H1 (cell line): ENCODE results near the gene IFRD1. TPM values are rescaled to one million over a fixed set of nuclear protein-coding genes. Genes with fewer than 3 reads are reported as not detected.

ENCODE experiments used
- CTCF ChIA-PET: fragments of 300-600 bp; sonication (Branson Sonifier 250); formaldehyde crosslinking; loops from one replicate; lab custom pipeline; 2021; ENCODE audit not compliant: partially characterized antibody; lab: Charles Lee
- POLR2A ChIA-PET: fragments of 300-600 bp; sonication (Branson Sonifier 250); formaldehyde crosslinking; loops from one replicate; lab custom pipeline; 2021; ENCODE audit warnings: inconsistent platforms; ENCODE audit not compliant: partially characterized antibody; lab: Charles Lee
- DNase-seq, 2 experiments: peaks; one replicate each; pipeline versions ENCODE4 v3.0.0 to v3.0.0-alpha.2; 2010 to 2022; ENCODE audit warnings: low spot score in 2 of 2, low read depth in 1 of 2, mixed read lengths in 1 of 2
- FAIRE-seq: peaks from 2 replicates; lab custom pipeline; 2011; peaks lifted over from hg19 to GRCh38; lab: Jason Lieb, UNC
- H2AFZ ChIP-seq: 2 replicates; pipeline ENCODE4 v1.8.1; 2012; ENCODE audit warnings: low read length, inconsistent platforms
- H2AK5ac ChIP-seq: 2 replicates; pipeline ENCODE4 v1.6.1; 2013; ENCODE audit warnings: low read depth, low read length
- H2BK120ac ChIP-seq: replicated peaks from 2 replicates; pipeline ENCODE3; 2013; ENCODE audit warnings: low read depth, low read length, inconsistent platforms
- H2BK12ac ChIP-seq: 2 replicates; pipeline ENCODE4 v1.6.1; 2013; ENCODE audit warnings: low read depth, low read length
- H2BK15ac ChIP-seq: 2 replicates; pipeline ENCODE4 v1.6.1; 2013; ENCODE audit warnings: low read length
- H2BK20ac ChIP-seq: 2 replicates; pipeline ENCODE4 v1.6.1; 2013; ENCODE audit warnings: low read length
- H2BK5ac ChIP-seq: 2 replicates; pipeline ENCODE4 v1.6.1; 2013; ENCODE audit warnings: low read depth, low read length
- H3K14ac ChIP-seq: 2 replicates; pipeline ENCODE4 v1.6.1; 2013; ENCODE audit warnings: inconsistent platforms; ENCODE audit not compliant: insufficient read length
- H3K18ac ChIP-seq: 2 replicates; pipeline ENCODE4 v1.6.1; 2013; ENCODE audit warnings: low read length; ENCODE audit errors: extremely low read depth
- H3K23ac ChIP-seq: 2 replicates; pipeline ENCODE4 v1.6.1; 2013; ENCODE audit warnings: inconsistent platforms; ENCODE audit not compliant: insufficient read length
- H3K23me2 ChIP-seq: 2 replicates; pipeline ENCODE4 v1.6.1; 2013; ENCODE audit warnings: low read depth, low read length
- H3K27ac ChIP-seq: 2 replicates; pipeline ENCODE4 v1.6.1; 2011; ENCODE audit warnings: low read depth, low read length, inconsistent platforms
- H3K27me3 ChIP-seq, 4 experiments: replicated peaks in 1 of 4; 1 replicate in 1 of 4; 2 replicates in 3 of 4; pipeline versions ENCODE4 v1.6.1 to v1.8.1; 2011 to 2013; ENCODE audit warnings: low read length in 3 of 4, mild to moderate bottlenecking in 3 of 4, inconsistent platforms in 2 of 4, mixed read lengths in 2 of 4, moderate library complexity in 1 of 4; ENCODE audit not compliant: control insufficient read depth in 3 of 4, insufficient read depth in 3 of 4; ENCODE audit errors: extremely low read depth in 1 of 4
- H3K36me3 ChIP-seq, 4 experiments: 2 replicates each; pipeline versions ENCODE4 v1.6.1 to v1.8.1; 2011 to 2013; ENCODE audit warnings: mild to moderate bottlenecking in 4 of 4, low read length in 3 of 4, moderate library complexity in 2 of 4, control low read depth in 1 of 4, inconsistent platforms in 1 of 4; ENCODE audit not compliant: insufficient read depth in 4 of 4, control insufficient read depth in 2 of 4
- H3K4ac ChIP-seq: replicated peaks from 2 replicates; pipeline ENCODE3; 2013; ENCODE audit warnings: low read length, low read depth, mixed read lengths, inconsistent platforms; ENCODE audit not compliant: insufficient read length
- H3K4me1 ChIP-seq, 4 experiments: replicated peaks in 1 of 4; 1 replicate in 1 of 4; 2 replicates in 3 of 4; pipeline versions ENCODE4 v1.6.1 to v1.8.1; 2011 to 2013; ENCODE audit warnings: low read length in 3 of 4, inconsistent platforms in 2 of 4, mixed read lengths in 1 of 4; ENCODE audit not compliant: insufficient read depth in 4 of 4, control insufficient read depth in 3 of 4
- H3K4me2 ChIP-seq, 2 experiments: 2 replicates each; pipeline versions ENCODE4 v1.6.1 to v1.8.1; 2011 to 2013; ENCODE audit warnings: low read depth in 2 of 2, low read length in 2 of 2, control low read depth in 1 of 2, inconsistent platforms in 1 of 2, mild to moderate bottlenecking in 1 of 2; ENCODE audit not compliant: insufficient read depth in 1 of 2
- H3K4me3 ChIP-seq, 4 experiments: fragments of 200-600, 300-600 bp in 1 of 4; sonication (generic), shearing (Covaris generic), sonication (Bioruptor Twin) in 1 of 4; 2 replicates each; pipeline versions ENCODE4 v1.5.1 to v1.8.1; 2011 to 2016; ENCODE audit warnings: low read length in 4 of 4, low read depth in 3 of 4, control low read depth in 2 of 4, inconsistent platforms in 2 of 4, mild to moderate bottlenecking in 2 of 4, mixed read lengths in 1 of 4, moderate library complexity in 1 of 4; ENCODE audit not compliant: insufficient read depth in 2 of 4; ENCODE audit errors: extremely low read depth in 1 of 4
- H3K56ac ChIP-seq: replicated peaks from 2 replicates; pipeline ENCODE3; 2013; ENCODE audit warnings: low read depth, mild to moderate bottlenecking, mixed read lengths, low read length, inconsistent platforms; ENCODE audit not compliant: insufficient read length
- H3K79me1 ChIP-seq: 2 replicates; pipeline ENCODE4 v1.6.1; 2013; ENCODE audit warnings: low read depth, low read length, control low read depth
- H3K79me2 ChIP-seq, 2 experiments: 2 replicates each; pipeline versions ENCODE4 v1.6.1 to v1.8.1; 2012 to 2013; ENCODE audit warnings: low read length in 2 of 2, mild to moderate bottlenecking in 2 of 2, inconsistent platforms in 1 of 2; ENCODE audit not compliant: insufficient read depth in 2 of 2, control insufficient read depth in 1 of 2
- H3K9ac ChIP-seq, 4 experiments: replicated peaks in 1 of 4; 1 replicate in 1 of 4; 2 replicates in 3 of 4; pipeline versions ENCODE4 v1.6.1 to v1.8.1; 2011 to 2013; ENCODE audit warnings: low read depth in 3 of 4, low read length in 3 of 4, control low read depth in 2 of 4, mild to moderate bottlenecking in 2 of 4, moderate library complexity in 2 of 4, inconsistent platforms in 1 of 4; ENCODE audit errors: extremely low read depth in 1 of 4
- H3K9me3 ChIP-seq, 2 experiments: 2 replicates each; pipeline versions ENCODE4 v1.6.1 to v1.8.1; 2012 to 2013; ENCODE audit warnings: mild to moderate bottlenecking in 2 of 2, moderate library complexity in 2 of 2, control low read depth in 1 of 2, inconsistent platforms in 1 of 2, low read depth in 1 of 2, low read length in 1 of 2, mixed read lengths in 1 of 2; ENCODE audit not compliant: insufficient read depth in 2 of 2
- H4K20me1 ChIP-seq, 2 experiments: replicated peaks in 1 of 2; 2 replicates each; pipeline versions ENCODE3 to v1.8.1; 2011 to 2013; ENCODE audit warnings: inconsistent platforms in 2 of 2, low read length in 2 of 2, mild to moderate bottlenecking in 1 of 2; ENCODE audit not compliant: insufficient read depth in 2 of 2, control insufficient read depth in 1 of 2
- H4K5ac ChIP-seq: 2 replicates; pipeline ENCODE4 v1.6.1; 2013; ENCODE audit warnings: low read length, low read depth, mixed read lengths, inconsistent platforms; ENCODE audit not compliant: insufficient read length
- H4K8ac ChIP-seq: 2 replicates; pipeline ENCODE4 v1.8.0; 2013; ENCODE audit warnings: mild to moderate bottlenecking, moderate library complexity, low read length, inconsistent platforms; ENCODE audit not compliant: insufficient read depth; ENCODE audit errors: extremely low read depth
- H4K91ac ChIP-seq: replicated peaks from 2 replicates; pipeline ENCODE3; 2013; ENCODE audit warnings: low read length, mixed read lengths, inconsistent platforms; ENCODE audit not compliant: insufficient read length
- ASH2L ChIP-seq: fragments of 200-600, 300-600 bp; sonication (generic); IDR thresholded peaks from one replicate; pipeline ENCODE4 v1.7.1; 2017; ENCODE audit warnings: low read length
- BACH1 ChIP-seq: IDR thresholded peaks from 2 replicates; pipeline ENCODE4 v1.6.1; 2012; ENCODE audit warnings: low read length, improper control_type of control experiment
- BCL11A ChIP-seq, 2 experiments: IDR thresholded peaks; one replicate each; pipeline ENCODE4 v1.6.1; 2011; ENCODE audit warnings: low read depth in 2 of 2, low read length in 2 of 2, mild to moderate bottlenecking in 2 of 2
- BRCA1 ChIP-seq: IDR thresholded peaks from 2 replicates; pipeline ENCODE4 v1.6.1; 2012; ENCODE audit warnings: low read depth, low read length, improper control_type of control experiment
- CBX5 ChIP-seq: fragments of 300-800, 300-1000 bp; sonication (generic); IDR thresholded peaks from 2 replicates; pipeline ENCODE4 v1.7.1; 2016; ENCODE audit warnings: antibody characterized with exemption, low read length, low read depth
- EP300 ChIP-seq, 2 experiments: IDR thresholded peaks; 1 replicate in 1 of 2; 2 replicates in 1 of 2; pipeline ENCODE4 v1.6.1; 2011 to 2012; ENCODE audit warnings: low read depth in 2 of 2, low read length in 2 of 2, mild to moderate bottlenecking in 2 of 2, borderline replicate concordance in 1 of 2, inconsistent platforms in 1 of 2, moderate library complexity in 1 of 2
- GTF2F1 ChIP-seq: IDR thresholded peaks from 2 replicates; pipeline ENCODE4 v1.6.1; 2012; ENCODE audit warnings: low read depth, low read length, improper control_type of control experiment, borderline replicate concordance
- KDM4A ChIP-seq: IDR thresholded peaks from one replicate; pipeline ENCODE4 v1.7.1; 2012; ENCODE audit warnings: low read depth, mild to moderate bottlenecking, moderate library complexity, low read length, inconsistent platforms; ENCODE audit not compliant: severe bottlenecking
- KDM5A ChIP-seq: fragments of 200-600 bp; IDR thresholded peaks from 2 replicates; pipeline ENCODE4 v1.7.1; 2012; ENCODE audit warnings: mild to moderate bottlenecking, low read length, inconsistent platforms, mixed read lengths
- NANOG ChIP-seq: IDR thresholded peaks from 2 replicates; pipeline ENCODE4 v1.6.1; 2011; ENCODE audit warnings: low read length, low read depth, mild to moderate bottlenecking, inconsistent platforms; ENCODE audit not compliant: insufficient read depth, poor library complexity, severe bottlenecking
- POLR2A ChIP-seq, 2 experiments: IDR thresholded peaks; 1 replicate in 1 of 2; 2 replicates in 1 of 2; pipeline ENCODE4 v1.6.1; 2011; ENCODE audit warnings: low read depth in 2 of 2, low read length in 2 of 2, mild to moderate bottlenecking in 2 of 2; ENCODE audit errors: control extremely low read depth in 1 of 2
- RNF2 ChIP-seq: fragments of 200-900, 300-1000 bp; sonication (generic); IDR thresholded peaks from 2 replicates; pipeline ENCODE4 v1.7.1; 2016; ENCODE audit warnings: borderline replicate concordance, low read depth, mild to moderate bottlenecking, antibody characterized with exemption, low read length; ENCODE audit not compliant: poor library complexity, severe bottlenecking; ENCODE audit errors: missing control alignments
- SP2 ChIP-seq: IDR thresholded peaks from 2 replicates; pipeline ENCODE4 v1.6.1; 2012; ENCODE audit warnings: mild to moderate bottlenecking, low read length, inconsistent platforms
- SP4 ChIP-seq: IDR thresholded peaks from 2 replicates; pipeline ENCODE4 v1.6.1; 2012; ENCODE audit warnings: low read length, inconsistent platforms
- SRF ChIP-seq: IDR thresholded peaks from 2 replicates; pipeline ENCODE4 v1.6.1; 2011; ENCODE audit warnings: mild to moderate bottlenecking, low read depth, low read length, moderate library complexity
- TCF12 ChIP-seq: IDR thresholded peaks from 2 replicates; pipeline ENCODE4 v1.6.1; 2011; ENCODE audit warnings: low read depth, mild to moderate bottlenecking, low read length
- polyA plus RNA-seq, 7 experiments: library from polyadenylated mRNA; depleted of rRNA in 3 of 7; stranded (reverse) in 5 of 7; unstranded in 2 of 7; fragments of >200 nt in 5 of 7; fragments of 200-250 nt in 2 of 7; gene quantifications; 1 replicate in 5 of 7; 2 replicates in 1 of 7; 4 replicates in 1 of 7; pipeline versions ENCODE4 v1.2.1 to v1.2.3, GENCODE V29; 2011 to 2013; ENCODE audit warnings: missing spikeins in 2 of 7, mixed read lengths in 2 of 7
- total RNA-seq: library from RNA; stranded (reverse); fragmentation: NEBNext Ultra II Directional; extraction: Animal tissue kit (Norgen Biotek cat#: 25700); gene quantifications from 2 replicates; pipeline ENCODE4 v1.2.1, GENCODE V29; 2021

Gene IFRD1
- total and polyA plus RNA-seq, 2 of the 8 experiments (the other 6 are each of a cell fraction or from before 2014, with no cell fraction given) = 23.0 to 50.4 TPM

DNA sequence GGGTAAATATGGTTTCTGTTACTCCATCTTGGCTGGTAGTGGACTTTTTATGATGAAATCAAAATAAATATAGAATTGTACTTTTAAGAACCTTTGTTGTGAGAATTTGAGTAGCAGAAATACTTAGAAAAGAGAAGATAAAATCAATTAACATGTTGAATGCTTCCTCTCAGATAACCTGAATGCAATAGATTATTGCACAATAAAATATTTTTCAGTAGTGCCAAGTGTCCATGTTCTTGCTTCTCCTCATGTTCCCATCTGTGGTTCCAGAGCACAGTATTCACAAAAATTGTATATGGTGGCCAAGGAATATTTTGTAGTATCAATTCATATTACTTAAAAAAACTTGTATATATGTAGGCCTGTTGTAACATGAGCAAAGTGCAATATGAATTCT lies 45.9 kb upstream of the IFRD1 start:
- Histone ChIP-seq H3K9me3 (no peaks in the 10 kb centered on the region), H2BK120ac (no peak overlapping the region), H4K8ac (no peak overlapping the region), H3K4me1 (no peaks in the 10 kb centered on the region), H3K27ac (no peak overlapping the region), H3K4me3 (no peak overlapping the region), H3K27me3 (no peaks in the 10 kb centered on the region), H3K56ac (no peak overlapping the region), H3K4me2 (no peak overlapping the region), H3K23me2 (no peaks in the 10 kb centered on the region), H2AFZ (no peak overlapping the region), H3K14ac (no peak overlapping the region), H2BK12ac (no peak overlapping the region), H2BK15ac (no peak overlapping the region), H4K5ac (no peak overlapping the region), H2BK5ac (no peak overlapping the region), H3K79me1 (no peaks in the 10 kb centered on the region), H2AK5ac (no peak overlapping the region), H3K79me2 (no peaks in the 10 kb centered on the region), H4K20me1 (no peaks in the 10 kb centered on the region), H3K9ac (no peak overlapping the region), H4K91ac (no peak overlapping the region), H3K4ac (no peak overlapping the region), H3K36me3 (no peaks in the 10 kb centered on the region), H3K23ac (no peak overlapping the region), H2BK20ac (no peak overlapping the region), H3K18ac (no peak overlapping the region)
- CTCF ChIA-PET = no interaction called here
- POLR2A ChIA-PET = interaction anchor here (0.9 kb wide), 1 partner anchor 46 kb away, joined by 4 read pairs; the partner anchor contains the start of gene IFRD1
- DNase-seq (no peak), FAIRE-seq (no peak)
- no peak for TF ChIP-seq TCF12
- no peak for TF ChIP-seq BACH1
- no peak for TF ChIP-seq KDM5A
- no peak for TF ChIP-seq EP300 (IDR thresholded peaks at IDR 0.05; ENCODE audit: borderline replicate concordance in 1 of 2, low read depth in 2 of 2, low read length in 2 of 2)
- TF ChIP-seq SP2 = no peak
- no peak for TF ChIP-seq CBX5
- no peak for TF ChIP-seq NANOG
- TF ChIP-seq SP4 = no peak
- TF ChIP-seq BCL11A (IDR thresholded peaks at IDR 0.05; ENCODE audit: low read depth in 2 of 2, low read length in 2 of 2) = no peak
- no peak for TF ChIP-seq RNF2
- no peak for TF ChIP-seq BRCA1
- no peak for TF ChIP-seq POLR2A (IDR thresholded peaks at IDR 0.05; ENCODE audit: control extremely low read depth in 1 of 2, low read depth in 2 of 2, low read length in 2 of 2)
- no peak for TF ChIP-seq GTF2F1
- TF ChIP-seq ASH2L = no peak
- TF ChIP-seq KDM4A = no peak
- no peak for TF ChIP-seq SRF
